SU-DHL-6 (cell line): ENCODE results near the gene SCD5.

Experiments
- CTCF ChIP-seq: fragments of 200-600 bp; sonication (generic); IDR thresholded peaks from one replicate; pipeline ENCODE4 v1.5.1; 2017; ENCODE audit warnings: antibody characterized with exemption, mild to moderate bottlenecking, low read length, moderate library complexity; ENCODE audit not compliant: insufficient read depth, poor library complexity, severe bottlenecking
- EZH2phosphoT487 ChIP-seq: fragments of 200-600 bp; sonication (generic), shearing (Covaris generic); conservative IDR thresholded peaks from 2 replicates; pipeline ENCODE4 v1.6.1; 2018; ENCODE audit warnings: mild to moderate bottlenecking, antibody characterized with exemption, low read length, moderate library complexity, mixed read lengths

- TF ChIP-seq CTCF = no peak
- no peak for TF ChIP-seq EZH2phosphoT487
Measured at GRCh38 chr4:82747686-82748575, 50.7 kb downstream of the SCD5 start.
